ENCODE data around the gene RAB3B.

DNA sequence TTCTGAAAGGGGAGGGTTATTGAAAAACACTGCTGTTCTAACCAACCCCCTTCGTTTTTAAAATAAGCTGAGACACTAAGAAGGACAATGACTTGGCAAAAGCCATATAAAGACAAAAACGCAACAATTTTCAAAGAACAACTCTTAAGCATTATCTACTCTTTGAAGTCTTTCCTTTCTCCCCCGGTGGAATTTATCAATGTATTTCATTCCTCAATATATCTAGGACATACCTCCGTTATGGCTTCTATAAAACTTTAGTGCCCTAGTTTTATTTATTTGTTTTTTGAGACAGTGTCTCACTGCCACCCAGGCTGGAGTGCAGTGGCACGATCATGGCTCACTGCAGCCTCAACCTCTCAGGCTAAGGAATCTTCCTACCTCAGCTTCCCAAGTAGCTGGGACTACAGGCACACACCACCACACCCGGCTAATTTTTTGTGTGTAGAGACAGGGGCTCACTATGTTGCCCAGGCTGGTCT, 115.2 kb downstream of the RAB3B start:
- TF ChIP-seq POLR2A (IDR thresholded peaks at IDR 0.05; ENCODE audit: low read depth, low read length) = no peak
- no peak for TF ChIP-seq POLR2AphosphoS5 (IDR thresholded peaks at IDR 0.05; ENCODE audit: low read depth, low read length)

Data from GM12892 (cell line).